H9 (cell line): ENCODE measurements around the gene SH3RF3. TPM values are rescaled to one million over a fixed set of nuclear protein-coding genes. Genes with fewer than 3 reads are reported as not detected.

Experiments used
- DNase-seq: peaks from one replicate; pipeline ENCODE4 v3.0.0-alpha.2; 2017
- H2AFZ ChIP-seq: one replicate; pipeline ENCODE4 v1.6.1; 2013; ENCODE audit warnings: mild to moderate bottlenecking, low read length, control low read depth, moderate library complexity
- H2AK5ac ChIP-seq: 2 replicates; pipeline ENCODE4 v1.6.1; 2013; ENCODE audit warnings: low read length, control low read depth, mixed read lengths; ENCODE audit not compliant: insufficient read length
- H2BK120ac ChIP-seq: one replicate; pipeline ENCODE4 v1.6.1; 2013; ENCODE audit warnings: low read depth, mild to moderate bottlenecking, low read length, control low read depth, inconsistent platforms; ENCODE audit not compliant: poor library complexity, severe bottlenecking
- H2BK12ac ChIP-seq: 2 replicates; pipeline ENCODE4 v1.6.1; 2013; ENCODE audit warnings: low read length, control low read depth, mixed read lengths, low read depth; ENCODE audit not compliant: insufficient read length
- H2BK15ac ChIP-seq: 2 replicates; pipeline ENCODE4 v1.6.1; 2013; ENCODE audit warnings: low read depth, low read length, control low read depth
- H2BK20ac ChIP-seq: one replicate; pipeline ENCODE4 v1.6.1; 2013; ENCODE audit warnings: low read depth, mild to moderate bottlenecking, low read length, control low read depth, inconsistent platforms; ENCODE audit not compliant: poor library complexity, severe bottlenecking
- H2BK5ac ChIP-seq: 2 replicates; pipeline ENCODE4 v1.6.1; 2013; ENCODE audit warnings: low read length, control low read depth, mixed read lengths; ENCODE audit not compliant: insufficient read length
- H3K14ac ChIP-seq: 2 replicates; pipeline ENCODE4 v1.6.1; 2013; ENCODE audit warnings: low read length, control low read depth; ENCODE audit not compliant: insufficient read depth
- H3K18ac ChIP-seq: 2 replicates; pipeline ENCODE4 v1.6.1; 2013; ENCODE audit warnings: low read depth, mild to moderate bottlenecking, mixed read lengths, low read length, control low read depth; ENCODE audit not compliant: insufficient read length
- H3K23ac ChIP-seq: 2 replicates; pipeline ENCODE4 v1.6.1; 2013; ENCODE audit warnings: low read length, control low read depth, mixed read lengths, low read depth; ENCODE audit not compliant: insufficient read length
- H3K23me2 ChIP-seq: 2 replicates; pipeline ENCODE4 v1.6.1; 2013; ENCODE audit warnings: low read depth, mild to moderate bottlenecking, mixed read lengths, low read length, control low read depth; ENCODE audit not compliant: insufficient read length, poor library complexity, severe bottlenecking
- H3K27ac ChIP-seq: 2 replicates; pipeline ENCODE4 v1.5.1; 2013; ENCODE audit warnings: low read length, control low read depth, mixed read lengths, low read depth; ENCODE audit not compliant: insufficient read length
- H3K27me3 ChIP-seq: 2 replicates; pipeline ENCODE4 v1.6.1; 2013; ENCODE audit warnings: low read length, control low read depth, inconsistent platforms; ENCODE audit not compliant: insufficient read depth
- H3K4ac ChIP-seq: 2 replicates; pipeline ENCODE4 v1.6.1; 2013; ENCODE audit warnings: low read depth, mild to moderate bottlenecking, control low read depth, inconsistent platforms, low read length, moderate library complexity
- H3K4me1 ChIP-seq: 2 replicates; pipeline ENCODE4 v1.6.1; 2013; ENCODE audit warnings: low read length, control low read depth, inconsistent platforms; ENCODE audit not compliant: insufficient read depth
- H3K4me2 ChIP-seq: 2 replicates; pipeline ENCODE4 v1.6.1; 2013; ENCODE audit warnings: low read length, control low read depth, mixed read lengths; ENCODE audit not compliant: insufficient read length, insufficient read depth
- H3K56ac ChIP-seq: 2 replicates; pipeline ENCODE4 v1.6.1; 2013; ENCODE audit warnings: low read depth, mild to moderate bottlenecking, mixed read lengths, low read length, control low read depth; ENCODE audit not compliant: insufficient read length
- H3K79me1 ChIP-seq: 2 replicates; pipeline ENCODE4 v1.6.1; 2013; ENCODE audit warnings: low read depth, mild to moderate bottlenecking, moderate library complexity, low read length, control low read depth, inconsistent platforms; ENCODE audit not compliant: insufficient read depth, poor library complexity, severe bottlenecking
- H3K79me2 ChIP-seq: 2 replicates; pipeline ENCODE4 v1.6.1; 2013; ENCODE audit warnings: low read length, control low read depth, inconsistent platforms; ENCODE audit not compliant: insufficient read depth
- H3K9ac ChIP-seq: 2 replicates; pipeline ENCODE4 v1.6.1; 2013; ENCODE audit warnings: low read length, control low read depth, mixed read lengths; ENCODE audit not compliant: insufficient read length; ENCODE audit errors: extremely low read depth
- H3K9me3 ChIP-seq: one replicate; pipeline ENCODE4 v1.6.1; 2013; ENCODE audit warnings: low read depth, low read length, inconsistent platforms; ENCODE audit not compliant: control insufficient read depth
- H3T11ph ChIP-seq: one replicate; pipeline ENCODE4 v1.6.1; 2013; ENCODE audit warnings: mild to moderate bottlenecking, low read length, control low read depth, inconsistent platforms
- H4K20me1 ChIP-seq: one replicate; pipeline ENCODE4 v1.6.1; 2013; ENCODE audit not compliant: control insufficient read depth, insufficient read length, insufficient read depth
- H4K5ac ChIP-seq: 2 replicates; pipeline ENCODE4 v1.6.1; 2013; ENCODE audit warnings: low read depth, mild to moderate bottlenecking, mixed read lengths, low read length, control low read depth; ENCODE audit not compliant: insufficient read length
- H4K8ac ChIP-seq: replicated peaks from 2 replicates; pipeline ENCODE4 v1.6.1; 2013; ENCODE audit warnings: low read length, control low read depth, mixed read lengths, low read depth; ENCODE audit not compliant: insufficient read length
- H4K91ac ChIP-seq: 2 replicates; pipeline ENCODE4 v1.6.1; 2013; ENCODE audit warnings: low read depth, mild to moderate bottlenecking, moderate library complexity, mixed read lengths, low read length, control low read depth; ENCODE audit not compliant: insufficient read length
- H3K27ac Mint-ChIP-seq, 3 experiments: 2 replicates in 2 of 3; 3 replicates in 1 of 3; pipeline ENCODE4 v1.8.0; 2020 to 2021; ENCODE audit warnings: mixed read lengths in 3 of 3, mild to moderate bottlenecking in 1 of 3, moderate library complexity in 1 of 3
- H3K27me3 Mint-ChIP-seq: 2 replicates; pipeline ENCODE4 v1.8.0; 2021; ENCODE audit warnings: low read depth, mild to moderate bottlenecking, moderate library complexity, mixed read lengths
- H3K36me3 Mint-ChIP-seq, 3 experiments: 2 replicates in 2 of 3; 3 replicates in 1 of 3; pipeline ENCODE4 v1.8.0; 2020 to 2021; ENCODE audit warnings: low read depth in 3 of 3, mixed read lengths in 3 of 3; ENCODE audit not compliant: insufficient read depth in 1 of 3
- H3K4me1 Mint-ChIP-seq, 2 experiments: 2 replicates each; pipeline ENCODE4 v1.8.0; 2020; ENCODE audit warnings: mixed read lengths in 2 of 2
- H3K4me3 Mint-ChIP-seq, 2 experiments: 2 replicates in 1 of 2; 3 replicates in 1 of 2; pipeline ENCODE4 v1.8.0; 2020 to 2021; ENCODE audit warnings: mild to moderate bottlenecking in 2 of 2, mixed read lengths in 2 of 2, moderate library complexity in 1 of 2
- H3K9me3 Mint-ChIP-seq, 2 experiments: 2 replicates in 1 of 2; 3 replicates in 1 of 2; pipeline ENCODE4 v1.8.0; 2020; ENCODE audit warnings: mild to moderate bottlenecking in 2 of 2, mixed read lengths in 2 of 2, moderate library complexity in 1 of 2
- CTCF ChIP-seq: fragments of 200-600 bp; sonication (generic); conservative IDR thresholded peaks from 3 replicates; pipeline ENCODE4 v1.8.0; 2021; ENCODE audit warnings: antibody characterized with exemption, mild to moderate bottlenecking
- WGBS: extraction: QIAGEN DNeasy Blood & Tissue Kit; methylation state at CpG from one replicate; pipeline ENCODE4 v1.1.7; 2013; ENCODE audit warnings: missing lambda C conversion rate, low lambda C conversion rate, mixed read lengths; ENCODE audit not compliant: insufficient read length; ENCODE audit errors: extremely low coverage; 5-methylcytosine and 5-hydroxymethylcytosine counted together
- total RNA-seq: library from RNA; stranded (reverse); gene quantifications from 2 replicates; pipeline ENCODE4 v1.2.1, GENCODE V29; 2021

Gene SH3RF3
- total RNA-seq, 1 experiment from 2014 or later, result 0.46 TPM

GRCh38 chr2:109336296-109336695 lies 207.3 kb downstream of the SH3RF3 start:
- no peak overlapping the region for H2BK5ac ChIP-seq
- peaks cover 4% of the 10 kb centered on the region; the same call in 1 of the 2 replicates for H3K4me1 ChIP-seq
- H2BK15ac ChIP-seq, result no peak overlapping the region
- Mint-ChIP-seq H3K9me3 (peaks cover 5 to 15% of the 10 kb centered on the region in 2 experiments; a peak in 4 of 5 replicates), H3K4me3 (no peak overlapping the region), H3K27me3 (peaks cover 8% of the 10 kb centered on the region), H3K4me1 (peaks cover 16 to 20% of the 10 kb centered on the region in 2 experiments), H3K36me3 (peaks cover 0 to 12% (median 0%) of the 10 kb centered on the region in 3 experiments; a peak in 3 of 7 replicates), H3K27ac (no peak overlapping the region)
- H3K27ac ChIP-seq, result no peak overlapping the region
- H3K18ac ChIP-seq, result no peak overlapping the region
- H3K56ac ChIP-seq, result no peak overlapping the region
- WGBS, result no CpG with 5 or more reads among the region's 6 CpGs
- no peak overlapping the region for H3K9ac ChIP-seq
- H3K4me2 ChIP-seq, result no peak overlapping the region
- no peak overlapping the region for H3K23ac ChIP-seq
- H4K20me1 ChIP-seq, result no peaks in the 10 kb centered on the region
- no peaks in the 10 kb centered on the region for H3K9me3 ChIP-seq
- H3K79me2 ChIP-seq, result no peaks in the 10 kb centered on the region
- no peak overlapping the region for H3T11ph ChIP-seq
- H2AFZ ChIP-seq, result no peak overlapping the region
- H2AK5ac ChIP-seq, result no peak overlapping the region
- H4K8ac ChIP-seq, result no peak overlapping the region
- H2BK120ac ChIP-seq, result no peak overlapping the region
- H3K79me1 ChIP-seq, result no peaks in the 10 kb centered on the region
- DNase-seq, result no peak
- H3K4ac ChIP-seq, result no peak overlapping the region
- H3K14ac ChIP-seq, result no peak overlapping the region; the same call in 1 of the 2 replicates
- H3K23me2 ChIP-seq, result no peaks in the 10 kb centered on the region
- no peak overlapping the region for H2BK20ac ChIP-seq
- H4K5ac ChIP-seq, result no peak overlapping the region
- H4K91ac ChIP-seq, result no peak overlapping the region
- no peaks in the 10 kb centered on the region for H3K27me3 ChIP-seq
- no peak overlapping the region for H2BK12ac ChIP-seq
- no peak for TF ChIP-seq CTCF
